22Rv1 (cell line): ENCODE data around the gene RPS27L.

Source experiments
- H3K27ac ChIP-seq: fragments of 450-650 bp; 2 replicates; pipeline ENCODE4 v1.5.1; 2017
- ZFX ChIP-seq: fragments of 450-650 bp; IDR thresholded peaks from 2 replicates; pipeline ENCODE4 v1.6.1; 2017; ENCODE audit warnings: antibody characterized with exemption, borderline replicate concordance
- TF ChIP-seq, protein P1 (sequence below): fragments of 450-650 bp; IDR thresholded peaks from 2 replicates; pipeline ENCODE4 v1.5.1; 2017; ENCODE audit warnings: mild to moderate bottlenecking

The RPS27L gene

DNA sequence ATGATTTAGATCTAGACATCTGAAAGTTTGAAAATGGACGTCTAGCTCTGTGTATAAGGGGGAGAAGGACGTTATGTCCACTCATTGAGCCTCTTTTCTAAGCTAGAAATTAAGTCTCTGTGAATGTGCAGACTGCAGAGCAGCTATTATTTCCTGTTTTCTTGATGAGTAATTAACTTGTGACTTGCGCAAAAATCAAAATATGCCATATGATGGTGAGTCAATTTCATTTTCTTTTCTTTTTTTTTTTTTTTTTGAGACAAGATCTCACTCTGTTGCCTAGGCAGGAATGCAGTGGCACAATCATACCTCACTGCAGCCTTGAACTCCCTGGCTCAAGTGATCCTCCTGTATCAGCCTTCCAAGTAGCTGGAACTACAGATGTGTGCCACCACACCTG, 21.5 kb downstream of the RPS27L start:
- TF ChIP-seq ZFX: no peak
- TF ChIP-seq, protein P1, sequence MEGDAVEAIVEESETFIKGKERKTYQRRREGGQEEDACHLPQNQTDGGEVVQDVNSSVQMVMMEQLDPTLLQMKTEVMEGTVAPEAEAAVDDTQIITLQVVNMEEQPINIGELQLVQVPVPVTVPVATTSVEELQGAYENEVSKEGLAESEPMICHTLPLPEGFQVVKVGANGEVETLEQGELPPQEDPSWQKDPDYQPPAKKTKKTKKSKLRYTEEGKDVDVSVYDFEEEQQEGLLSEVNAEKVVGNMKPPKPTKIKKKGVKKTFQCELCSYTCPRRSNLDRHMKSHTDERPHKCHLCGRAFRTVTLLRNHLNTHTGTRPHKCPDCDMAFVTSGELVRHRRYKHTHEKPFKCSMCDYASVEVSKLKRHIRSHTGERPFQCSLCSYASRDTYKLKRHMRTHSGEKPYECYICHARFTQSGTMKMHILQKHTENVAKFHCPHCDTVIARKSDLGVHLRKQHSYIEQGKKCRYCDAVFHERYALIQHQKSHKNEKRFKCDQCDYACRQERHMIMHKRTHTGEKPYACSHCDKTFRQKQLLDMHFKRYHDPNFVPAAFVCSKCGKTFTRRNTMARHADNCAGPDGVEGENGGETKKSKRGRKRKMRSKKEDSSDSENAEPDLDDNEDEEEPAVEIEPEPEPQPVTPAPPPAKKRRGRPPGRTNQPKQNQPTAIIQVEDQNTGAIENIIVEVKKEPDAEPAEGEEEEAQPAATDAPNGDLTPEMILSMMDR: no peak
- no peak overlapping the region for H3K27ac ChIP-seq

DNA sequence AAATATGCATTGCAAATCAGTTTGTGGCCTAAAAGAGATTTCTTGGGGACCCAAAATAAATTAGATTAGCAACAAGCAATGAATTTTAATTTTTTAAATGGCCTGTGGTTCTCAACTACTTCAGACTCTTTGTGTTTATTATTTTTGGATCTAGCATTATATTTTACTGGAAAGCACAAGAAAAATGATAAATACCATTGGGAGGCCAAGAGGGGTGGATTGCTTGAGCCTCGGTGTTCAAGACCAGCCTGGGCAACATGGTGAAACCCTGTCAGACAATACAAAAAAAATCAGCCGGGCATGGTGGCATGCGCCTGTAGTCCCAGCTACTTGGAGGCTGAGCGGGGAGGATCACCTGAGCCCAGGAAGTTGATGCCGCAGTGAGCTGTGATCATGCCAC, 22.0 kb downstream of the RPS27L start:
- H3K27ac ChIP-seq: no peak overlapping the region
- TF ChIP-seq ZFX: no peak
- TF ChIP-seq, protein P1: no peak

DNA sequence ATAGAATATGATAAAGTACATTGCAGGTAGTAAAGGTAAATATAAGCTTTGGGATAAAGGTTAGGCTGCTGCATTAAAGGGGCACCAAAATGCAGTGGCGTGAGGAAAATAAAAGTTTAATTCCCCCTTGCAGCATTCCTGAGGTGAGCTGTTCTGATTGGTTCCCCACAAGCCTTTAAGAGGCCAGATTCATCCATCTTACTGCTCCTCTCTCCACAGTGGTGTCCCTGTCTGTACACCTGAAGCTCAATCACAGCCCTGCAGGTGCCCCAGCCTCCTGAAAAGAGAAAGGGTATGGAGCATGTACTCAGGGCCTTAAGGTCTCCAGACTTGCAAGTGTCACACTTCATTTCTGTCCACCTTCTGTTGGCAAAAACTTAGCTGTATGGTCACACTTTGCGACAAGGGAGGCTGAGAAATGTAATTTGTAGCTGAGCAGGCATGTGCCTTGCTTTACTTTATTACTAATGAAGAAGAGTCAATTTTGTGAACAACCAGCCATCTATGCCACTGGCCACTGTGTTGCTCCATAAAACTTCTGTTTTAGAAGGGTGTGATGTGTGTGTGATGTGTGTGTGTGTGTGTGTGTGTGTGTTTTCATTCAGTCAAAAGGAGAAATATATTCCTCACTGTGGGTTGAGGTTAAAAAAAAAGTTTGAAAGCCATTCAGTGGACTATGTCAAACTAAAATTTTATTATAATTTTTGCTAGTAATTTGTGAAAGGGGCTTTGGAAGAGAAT, 22.9 kb downstream of the RPS27L start:
- no peak overlapping the region for H3K27ac ChIP-seq
- TF ChIP-seq, protein P1: no peak
- TF ChIP-seq ZFX: no peak

DNA sequence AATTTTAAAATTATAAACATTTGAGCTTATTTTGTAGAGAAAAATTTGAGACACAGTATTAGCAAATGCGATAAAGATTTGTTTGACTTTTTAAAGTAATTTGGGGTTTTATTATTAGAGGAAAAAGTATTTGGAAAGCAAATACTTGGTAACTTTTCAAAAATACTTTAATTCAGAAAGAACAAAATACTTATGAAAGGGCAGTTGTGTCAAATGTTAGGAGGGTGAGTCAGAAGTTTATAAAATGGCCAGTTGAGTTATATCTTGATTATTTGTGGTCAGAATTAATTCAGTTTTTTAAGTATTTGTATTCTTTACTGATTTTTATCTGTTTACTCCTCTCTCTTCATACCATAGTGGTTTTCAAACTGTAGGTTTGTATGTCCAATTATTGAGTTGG, 23.5 kb downstream of the RPS27L start:
- TF ChIP-seq, protein P1: no peak
- TF ChIP-seq ZFX: no peak
- no peak overlapping the region for H3K27ac ChIP-seq

DNA sequence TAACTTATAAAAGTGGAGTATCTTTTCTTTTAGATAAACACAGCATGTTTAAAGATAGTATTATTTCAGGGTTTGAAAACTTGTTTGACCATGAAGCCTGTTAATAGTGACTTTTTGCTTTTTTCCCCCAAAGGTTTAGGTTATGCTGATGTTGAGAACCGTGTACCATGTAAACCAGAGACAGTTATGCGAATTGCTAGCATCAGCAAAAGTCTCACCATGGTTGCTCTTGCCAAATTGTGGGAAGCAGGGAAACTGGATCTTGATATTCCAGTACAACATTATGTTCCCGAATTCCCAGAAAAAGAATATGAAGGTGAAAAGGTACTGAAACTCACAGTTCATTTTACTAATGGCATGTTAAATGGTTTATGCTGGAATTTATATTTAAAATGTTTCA, 30.6 kb downstream of the RPS27L start:
- TF ChIP-seq, protein P1: no peak
- no peak for TF ChIP-seq ZFX

DNA sequence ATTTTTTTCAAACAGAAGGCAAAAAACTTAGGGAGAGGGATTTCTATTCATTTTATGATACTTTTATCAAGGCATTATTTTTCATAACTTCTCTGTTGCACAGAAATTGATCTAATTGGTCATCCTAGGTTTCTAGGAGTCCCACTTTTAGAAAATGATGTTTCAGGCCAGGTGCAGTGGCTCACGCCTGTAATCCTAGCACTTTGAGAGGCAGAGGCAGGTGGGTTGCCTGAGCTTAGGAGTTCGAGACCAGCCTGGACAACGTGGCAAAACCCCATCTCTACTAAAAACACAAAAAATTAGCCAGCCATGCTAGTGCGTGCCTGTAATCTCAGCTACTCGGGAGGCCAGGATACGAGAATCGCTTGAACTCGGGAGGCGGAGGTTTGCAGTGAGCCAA, 32.8 kb downstream of the RPS27L start:
- TF ChIP-seq, protein P1: no peak
- no peak for TF ChIP-seq ZFX
- no peak overlapping the region for H3K27ac ChIP-seq

More for the DNA sequence above, 30.6 kb downstream of the RPS27L start:
- H3K27ac ChIP-seq: no peak overlapping the region

DNA sequence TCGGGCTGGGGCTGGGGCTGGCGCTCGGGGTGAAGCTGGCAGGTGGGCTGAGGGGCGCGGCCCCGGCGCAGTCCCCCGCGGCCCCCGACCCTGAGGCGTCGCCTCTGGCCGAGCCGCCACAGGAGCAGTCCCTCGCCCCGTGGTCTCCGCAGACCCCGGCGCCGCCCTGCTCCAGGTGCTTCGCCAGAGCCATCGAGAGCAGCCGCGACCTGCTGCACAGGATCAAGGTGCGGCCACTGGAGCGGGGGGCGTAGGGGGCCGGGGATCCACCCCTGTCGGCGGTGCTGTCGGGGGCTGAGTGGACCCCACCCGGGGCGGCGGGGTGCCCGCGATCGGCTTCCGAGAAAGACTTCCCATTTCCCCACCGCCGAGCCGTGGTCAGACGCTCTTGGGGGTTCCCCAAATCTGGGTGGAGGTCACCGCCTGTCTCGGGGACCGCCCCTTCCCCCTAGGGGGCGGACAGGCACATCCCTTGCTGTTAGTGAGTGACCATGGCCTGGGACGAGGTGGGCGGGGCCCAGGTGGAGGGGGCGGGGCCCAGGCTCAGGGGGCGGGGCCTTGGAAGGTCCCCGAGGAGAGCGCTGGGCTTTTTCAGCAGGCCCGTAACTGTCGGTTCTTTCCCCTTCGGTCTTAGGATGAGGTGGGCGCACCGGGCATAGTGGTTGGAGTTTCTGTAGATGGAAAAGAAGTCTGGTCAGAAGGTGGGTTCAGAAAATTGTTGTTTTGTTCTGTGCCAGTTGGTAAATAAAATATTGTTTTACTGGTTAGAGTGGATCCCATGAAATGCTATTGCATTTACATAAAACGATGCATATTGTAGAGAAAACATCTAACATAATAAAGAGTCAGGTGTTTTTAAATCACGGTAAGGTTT, 35.0 kb downstream of the RPS27L start:
- peak overlapping the region; percentile 82 for H3K27ac ChIP-seq
- TF ChIP-seq, protein P1: peak; percentile 32
- no peak for TF ChIP-seq ZFX
